A549 treated with AZD9567 at 1 μM for 4 hours (cell line): Measurements from ENCODE around the gene GNB5. TPM values are rescaled to one million over a fixed set of nuclear protein-coding genes. Genes with fewer than 3 reads are reported as not detected.

Source experiments
- total RNA-seq: library from RNA; stranded (reverse); fragments of 200-300 nt; extraction: Qiagen RNA extraction; gene quantifications from 5 replicates; pipeline ENCODE4 v1.2.3, GENCODE V29; 2022; ENCODE audit not compliant: insufficient read depth

The GNB5 gene
- 45.4 to 51.9 TPM (median 50.0 TPM) in 5 replicates for total RNA-seq

GRCh38 chr15:52191207-52191606, at the start of gene GNB5:
Gene GNB5, minus strand, starts transcription at chr15:52191392. Its CDS starts 6,716 bp downstream, at chr15:52184676.

Other genes starting within 250 kb of the GNB5 start
- 43.7 to 63.1 TPM (median 46.2 TPM) in 5 replicates for gene LEO1, start 219.6 kb downstream of the GNB5 start, total RNA-seq
- 38.0 to 65.2 TPM (median 46.4 TPM) in 5 replicates for gene MAPK6, start 172.2 kb downstream of the GNB5 start, total RNA-seq
- gene BCL2L10, start 78.6 kb downstream of the GNB5 start, total RNA-seq, result 0.13 to 0.29 TPM (median 0.18 TPM) in 4 of 5 replicates, not detected in the other
- 4.5 to 6.1 TPM (median 5.5 TPM) in 5 replicates for gene MYO5C, start 104.4 kb upstream of the GNB5 start, total RNA-seq